Activated T-helper 1 cell treated with anti-CD3 and anti-CD28 coated beads, Interleukin-12 subunit alpha, Interleukin-12 subunit beta, Interleukin-2, Interleukin-4 antibody, amounts not matched to agents 30 ng/mL and 10 ng/mL and 1 ng/mL, durations not matched to agents 14 hours and 24 hours and 36 hours (primary cell): ENCODE measurements around the gene AK3. TPM values are rescaled to one million over a fixed set of nuclear protein-coding genes. Genes with fewer than 3 reads are reported as not detected.
"Not testable (repeated sequence)": the region's sequence is repeated elsewhere in the genome, so short reads cannot be mapped to it uniquely, and the experiment has no call there.

Source experiments
- DNase-seq: peaks from one replicate; pipeline ENCODE4 v3.0.0; 2021; ENCODE audit warnings: low spot score
- H3K27ac Mint-ChIP-seq: one replicate; pipeline ENCODE4 v1.8.0; 2021; ENCODE audit warnings: mild to moderate bottlenecking, mixed read lengths
- H3K27me3 Mint-ChIP-seq: one replicate; pipeline ENCODE4 v1.8.0; 2022; ENCODE audit warnings: mild to moderate bottlenecking, moderate library complexity, mixed read lengths; ENCODE audit not compliant: insufficient read depth
- H3K36me3 Mint-ChIP-seq: one replicate; pipeline ENCODE4 v1.8.0; 2021; ENCODE audit warnings: low read depth, mixed read lengths
- H3K4me1 Mint-ChIP-seq: one replicate; pipeline ENCODE4 v1.8.0; 2021; ENCODE audit warnings: low read depth, mixed read lengths
- H3K4me3 Mint-ChIP-seq: one replicate; pipeline ENCODE4 v1.8.0; 2021; ENCODE audit warnings: mild to moderate bottlenecking, moderate library complexity, mixed read lengths
- H3K9me3 Mint-ChIP-seq: one replicate; pipeline ENCODE4 v1.8.0; 2021; ENCODE audit warnings: mixed read lengths
- intact Hi-C: fragments of 100-400 bp; cut with micrococcal nuclease; formaldehyde crosslinking; loops from one replicate; pipeline ENCODE4 v1.15.1; 2024
- total RNA-seq: library from RNA; stranded (reverse); gene quantifications from 2 replicates; pipeline ENCODE4 v1.2.3, GENCODE V29; 2022

The AK3 gene
- 23.9 and 28.5 TPM in 2 replicates for total RNA-seq

GRCh38 chr9:4740638-4741364 is at the start of gene AK3:
TSS of gene AK3 (minus strand) at chr9:4741202. CDS start at chr9:4741087, 115 bp downstream.
- Mint-ChIP-seq H3K4me1 (peaks cover 29% of the 10 kb centered on the region), H3K36me3 (peaks cover 2% of the 10 kb centered on the region), H3K27ac (peak within 1 kb of the TSS; percentile 92), H3K4me3 (peak within 1 kb of the TSS; percentile 89), H3K27me3 (no peaks in the 10 kb centered on the region), H3K9me3 (no peaks in the 10 kb centered on the region)
- intact Hi-C loops, result loop anchor here (1.0 to 5.0 kb wide), 10 partner anchors 26 to 888 kb away; partner anchors contain the start of genes CDC37L1, JAK2, PLGRKT and PLPP6
- peak; percentile 81 for DNase-seq

- Mint-ChIP-seq H3K9me3 (no peaks in the 10 kb centered on the region), H3K36me3 (no peaks in the 10 kb centered on the region), H3K4me1 (peaks cover 28% of the 10 kb centered on the region), H3K27me3 (peaks cover 15% of the 10 kb centered on the region), H3K27ac (no peak overlapping the region), H3K4me3 (no peak overlapping the region)
- no peak for DNase-seq
- intact Hi-C loops, result no loop called here
These were observed 47.7 kb upstream of the AK3 start for GRCh38 chr9:4788703-4789102.

GRCh38 chr9:4787876-4788275 is 46.9 kb upstream of the AK3 start:
- no peaks in the 10 kb centered on the region for H3K36me3 Mint-ChIP-seq
- H3K4me3 Mint-ChIP-seq, result no peak overlapping the region
- no peaks in the 10 kb centered on the region for H3K9me3 Mint-ChIP-seq
- intact Hi-C loops, result no loop called here
- H3K27ac Mint-ChIP-seq, result no peak overlapping the region
- H3K27me3 Mint-ChIP-seq, result peaks cover 15% of the 10 kb centered on the region
- H3K4me1 Mint-ChIP-seq, result peaks cover 28% of the 10 kb centered on the region
- DNase-seq, result no peak

GRCh38 chr9:4786599-4786998 is 45.6 kb upstream of the AK3 start:
- Mint-ChIP-seq H3K27ac (no peak overlapping the region), H3K27me3 (peaks cover 15% of the 10 kb centered on the region), H3K9me3 (no peaks in the 10 kb centered on the region), H3K36me3 (no peaks in the 10 kb centered on the region), H3K4me1 (peaks cover 20% of the 10 kb centered on the region), H3K4me3 (no peak overlapping the region)
- intact Hi-C loops, result no loop called here
- no peak for DNase-seq

- H3K36me3 Mint-ChIP-seq, result no peaks in the 10 kb centered on the region
- peaks cover 6% of the 10 kb centered on the region for H3K4me1 Mint-ChIP-seq
- H3K27ac Mint-ChIP-seq, result no peak overlapping the region
- no peak for DNase-seq
- H3K9me3 Mint-ChIP-seq, result no peaks in the 10 kb centered on the region
- H3K4me3 Mint-ChIP-seq, result no peak overlapping the region
- peaks cover 15% of the 10 kb centered on the region for H3K27me3 Mint-ChIP-seq
- intact Hi-C loops, result no loop called here
These were observed 43.4 kb upstream of the AK3 start for GRCh38 chr9:4784403-4784802.

- H3K27me3 Mint-ChIP-seq, result peaks cover 15% of the 10 kb centered on the region
- H3K36me3 Mint-ChIP-seq, H3K27ac Mint-ChIP-seq, DNase-seq, H3K4me1 Mint-ChIP-seq, H3K4me3 Mint-ChIP-seq, H3K9me3 Mint-ChIP-seq, intact Hi-C loops: not testable (repeated sequence)
These were observed 42.2 kb upstream of the AK3 start for GRCh38 chr9:4783191-4783590.

- intact Hi-C loops, result no loop called here
- Mint-ChIP-seq H3K27ac (no peak overlapping the region), H3K36me3 (no peaks in the 10 kb centered on the region), H3K9me3 (no peaks in the 10 kb centered on the region), H3K4me1 (no peaks in the 10 kb centered on the region), H3K27me3 (peaks cover 9% of the 10 kb centered on the region), H3K4me3 (no peak overlapping the region)
- no peak for DNase-seq
These were observed 40.4 kb upstream of the AK3 start for GRCh38 chr9:4781408-4781807.

GRCh38 chr9:4780651-4781050 is 39.6 kb upstream of the AK3 start:
- no peaks in the 10 kb centered on the region for H3K4me1 Mint-ChIP-seq
- H3K27ac Mint-ChIP-seq, result no peak overlapping the region
- H3K36me3 Mint-ChIP-seq, result no peaks in the 10 kb centered on the region
- intact Hi-C loops, result no loop called here
- no peak overlapping the region for H3K4me3 Mint-ChIP-seq
- no peaks in the 10 kb centered on the region for H3K9me3 Mint-ChIP-seq
- no peak for DNase-seq
- peaks cover 4% of the 10 kb centered on the region for H3K27me3 Mint-ChIP-seq

- H3K36me3 Mint-ChIP-seq, H3K4me1 Mint-ChIP-seq, intact Hi-C loops, H3K4me3 Mint-ChIP-seq, H3K27me3 Mint-ChIP-seq, H3K9me3 Mint-ChIP-seq, H3K27ac Mint-ChIP-seq, DNase-seq: not testable (repeated sequence)
These were observed 34.0 kb upstream of the AK3 start for GRCh38 chr9:4774958-4775357.

- intact Hi-C loops, result no loop called here
These were observed 33.2 kb upstream of the AK3 start for GRCh38 chr9:4774209-4774608.

GRCh38 chr9:4771788-4772187 is 30.8 kb upstream of the AK3 start:
- intact Hi-C loops, result no loop called here
- Mint-ChIP-seq H3K4me3 (no peak overlapping the region), H3K4me1 (peaks cover 14% of the 10 kb centered on the region), H3K27me3 (peaks cover 2% of the 10 kb centered on the region), H3K36me3 (peaks cover 2% of the 10 kb centered on the region), H3K27ac (no peak overlapping the region), H3K9me3 (peaks cover 9% of the 10 kb centered on the region)
- no peak for DNase-seq

More at GRCh38 chr9:4774209-4774608, 33.2 kb upstream of the AK3 start:
- no peaks in the 10 kb centered on the region for H3K36me3 Mint-ChIP-seq
- H3K27me3 Mint-ChIP-seq, result peaks cover 2% of the 10 kb centered on the region
- DNase-seq, result no peak
- no peak overlapping the region for H3K4me3 Mint-ChIP-seq
- no peaks in the 10 kb centered on the region for H3K9me3 Mint-ChIP-seq
- H3K27ac Mint-ChIP-seq, result no peak overlapping the region
- peaks cover 6% of the 10 kb centered on the region for H3K4me1 Mint-ChIP-seq

GRCh38 chr9:4769321-4770080 is 28.5 kb upstream of the AK3 start:
- intact Hi-C loops, result no loop called here
- no peak for DNase-seq
- Mint-ChIP-seq H3K4me1 (peaks cover 14% of the 10 kb centered on the region), H3K27ac (no peak overlapping the region), H3K9me3 (peaks cover 9% of the 10 kb centered on the region), H3K36me3 (peaks cover 2% of the 10 kb centered on the region), H3K4me3 (no peak overlapping the region), H3K27me3 (peaks cover 2% of the 10 kb centered on the region)

- peaks cover 2% of the 10 kb centered on the region for H3K27me3 Mint-ChIP-seq
- intact Hi-C loops, result no loop called here
- peaks cover 2% of the 10 kb centered on the region for H3K36me3 Mint-ChIP-seq
- peaks cover 9% of the 10 kb centered on the region for H3K9me3 Mint-ChIP-seq
- no peak overlapping the region for H3K4me3 Mint-ChIP-seq
- no peak overlapping the region for H3K27ac Mint-ChIP-seq
- peaks cover 19% of the 10 kb centered on the region for H3K4me1 Mint-ChIP-seq
- DNase-seq, result no peak
These were observed 27.7 kb upstream of the AK3 start for GRCh38 chr9:4768681-4769080.
